GM12873 (cell line): ENCODE results near the gene ATP2B1.

Source experiments
- TF ChIP-seq, protein P1 (sequence below): IDR thresholded peaks from 2 replicates; pipeline ENCODE4 v1.5.1; 2012; ENCODE audit warnings: low read depth, mild to moderate bottlenecking, moderate library complexity, low read length, control low read depth; ENCODE audit not compliant: insufficient read depth; ENCODE audit errors: missing control alignments

Gene ATP2B1

DNA sequence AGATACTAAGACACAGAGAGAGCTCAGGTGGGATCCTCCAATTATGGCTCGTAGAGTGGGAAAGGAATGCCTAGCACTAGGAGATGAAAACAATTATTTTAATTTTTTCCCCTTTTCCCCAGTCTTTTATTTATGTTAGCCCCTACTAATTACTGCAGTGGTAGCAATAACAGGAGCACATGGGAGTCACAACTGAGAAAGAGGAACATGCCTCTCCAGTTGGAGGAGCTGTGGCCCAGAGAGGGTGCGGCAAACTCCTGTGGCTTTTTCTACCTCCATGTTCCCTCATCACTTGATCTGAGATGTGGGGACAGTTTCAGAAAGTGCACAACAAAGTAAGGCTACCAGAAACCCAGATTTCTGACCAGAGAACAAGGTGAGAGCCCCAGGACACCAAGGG is 156.9 kb downstream of the ATP2B1 start:
- TF ChIP-seq, protein P1, sequence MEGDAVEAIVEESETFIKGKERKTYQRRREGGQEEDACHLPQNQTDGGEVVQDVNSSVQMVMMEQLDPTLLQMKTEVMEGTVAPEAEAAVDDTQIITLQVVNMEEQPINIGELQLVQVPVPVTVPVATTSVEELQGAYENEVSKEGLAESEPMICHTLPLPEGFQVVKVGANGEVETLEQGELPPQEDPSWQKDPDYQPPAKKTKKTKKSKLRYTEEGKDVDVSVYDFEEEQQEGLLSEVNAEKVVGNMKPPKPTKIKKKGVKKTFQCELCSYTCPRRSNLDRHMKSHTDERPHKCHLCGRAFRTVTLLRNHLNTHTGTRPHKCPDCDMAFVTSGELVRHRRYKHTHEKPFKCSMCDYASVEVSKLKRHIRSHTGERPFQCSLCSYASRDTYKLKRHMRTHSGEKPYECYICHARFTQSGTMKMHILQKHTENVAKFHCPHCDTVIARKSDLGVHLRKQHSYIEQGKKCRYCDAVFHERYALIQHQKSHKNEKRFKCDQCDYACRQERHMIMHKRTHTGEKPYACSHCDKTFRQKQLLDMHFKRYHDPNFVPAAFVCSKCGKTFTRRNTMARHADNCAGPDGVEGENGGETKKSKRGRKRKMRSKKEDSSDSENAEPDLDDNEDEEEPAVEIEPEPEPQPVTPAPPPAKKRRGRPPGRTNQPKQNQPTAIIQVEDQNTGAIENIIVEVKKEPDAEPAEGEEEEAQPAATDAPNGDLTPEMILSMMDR: no peak

DNA sequence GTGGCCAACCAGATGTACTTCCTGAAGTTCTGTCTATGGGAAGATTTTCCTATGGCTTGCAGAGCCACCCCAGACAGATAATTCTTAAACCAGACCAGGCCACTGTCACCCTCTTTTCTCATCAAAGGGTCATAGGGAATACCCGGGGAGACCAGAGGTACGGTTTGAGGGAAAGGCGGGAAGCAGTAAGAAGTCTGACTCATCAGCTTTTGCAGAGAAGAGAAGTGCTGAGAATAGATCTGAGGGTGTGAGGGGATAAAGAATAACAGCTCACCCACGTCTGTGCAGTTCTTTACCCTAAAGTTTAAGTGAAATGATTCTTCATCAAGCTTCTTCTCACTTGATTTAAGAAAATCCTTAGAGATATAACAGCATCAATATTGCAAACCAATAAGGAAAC is 161.5 kb downstream of the ATP2B1 start:
- TF ChIP-seq, protein P1: no peak

DNA sequence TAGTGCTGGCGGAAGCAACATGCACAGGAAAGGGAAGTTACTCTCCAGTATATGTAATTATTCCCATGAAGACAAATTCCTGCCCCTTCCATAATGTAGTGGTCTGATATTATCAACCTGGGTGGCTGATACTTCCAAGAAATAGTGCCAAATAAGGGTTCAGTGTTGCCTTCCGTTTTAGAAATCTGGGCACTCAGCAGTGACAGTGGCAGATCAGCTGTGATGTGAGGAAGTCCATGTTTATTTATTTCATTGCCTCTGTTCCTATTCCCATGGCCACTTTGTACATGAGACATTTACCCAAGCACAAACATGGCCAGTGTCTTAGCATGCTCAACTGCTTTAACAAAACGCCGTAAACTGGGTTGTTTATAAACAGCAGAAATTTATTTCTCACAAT is 162.5 kb downstream of the ATP2B1 start:
- TF ChIP-seq, protein P1: no peak

DNA sequence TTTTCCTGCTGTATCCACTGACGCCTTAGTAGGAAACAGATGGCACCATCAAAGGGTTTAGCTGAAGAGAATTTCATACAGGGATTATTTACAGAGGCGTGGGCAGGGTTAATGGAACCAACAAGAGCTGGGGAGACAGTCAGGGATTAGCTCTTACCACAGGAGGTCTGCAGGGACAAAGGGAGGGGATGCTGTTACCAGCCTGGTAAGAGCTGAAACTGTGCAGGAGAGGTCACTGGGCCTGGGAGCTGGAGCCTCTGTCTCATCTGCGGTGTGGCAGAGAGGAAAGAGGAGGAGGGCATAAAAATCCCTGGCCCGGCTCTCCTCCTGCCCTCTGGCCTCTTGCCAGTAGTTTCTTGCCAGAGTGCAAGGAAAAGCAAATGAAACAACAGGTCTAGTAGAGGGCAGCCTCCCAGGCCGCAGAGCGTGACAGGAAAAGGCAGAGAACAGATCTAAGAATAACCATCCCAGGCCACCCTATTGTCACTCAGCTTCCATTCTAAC is 163.9 kb downstream of the ATP2B1 start:
- TF ChIP-seq, protein P1: no peak

DNA sequence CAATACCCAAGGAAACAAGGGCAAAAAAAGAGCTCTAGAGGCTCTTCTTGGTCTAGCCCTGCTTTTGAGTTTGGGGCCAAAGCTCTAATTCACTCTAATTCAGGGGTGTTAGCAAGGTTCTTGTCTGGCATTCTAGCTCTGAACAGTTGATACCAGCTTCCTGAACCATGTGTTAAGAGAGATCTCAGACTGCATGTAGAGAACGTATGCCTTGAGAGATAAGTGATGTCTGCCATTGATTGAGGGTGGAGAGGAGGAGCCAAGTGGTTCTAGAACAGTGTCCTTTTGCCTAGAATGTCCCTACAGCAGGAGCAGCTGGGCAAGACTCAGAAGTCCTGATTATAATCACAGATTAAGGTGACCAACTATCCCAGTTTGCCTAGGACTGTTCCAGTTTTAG is 164.6 kb downstream of the ATP2B1 start:
- TF ChIP-seq, protein P1: no peak

DNA sequence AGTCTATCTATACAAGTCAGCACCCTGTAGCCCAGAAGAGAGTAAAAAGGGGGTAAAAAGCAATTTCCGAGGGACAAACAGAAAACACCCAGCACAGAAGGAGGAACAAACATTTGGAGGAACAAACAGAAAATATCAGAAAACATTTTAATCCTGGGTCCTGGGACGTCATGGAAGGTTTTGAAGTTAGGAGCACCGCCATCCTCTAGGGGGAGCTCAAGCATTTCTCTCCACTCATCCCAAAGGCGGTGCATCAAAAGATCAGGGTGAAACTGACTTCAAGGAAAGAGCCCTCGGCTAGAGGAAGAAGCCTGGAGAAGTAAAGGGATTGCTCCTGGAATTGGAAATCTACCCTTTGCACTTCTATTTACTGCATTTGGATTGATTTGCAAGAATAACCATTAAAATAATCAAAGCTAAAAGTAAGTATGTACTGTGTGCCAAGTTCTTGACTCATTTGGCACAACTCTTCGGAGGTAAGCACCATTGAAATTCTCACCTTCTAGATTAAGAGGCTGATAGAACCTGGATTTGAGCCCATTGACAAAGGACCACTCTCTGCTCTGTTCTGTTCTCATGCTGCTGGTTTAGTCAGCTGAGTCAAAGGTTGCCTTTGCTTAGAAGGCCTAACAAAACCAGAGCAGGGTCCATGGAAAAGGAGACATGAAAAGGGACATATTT is 165.6 kb downstream of the ATP2B1 start:
- TF ChIP-seq, protein P1: peak; percentile 89

DNA sequence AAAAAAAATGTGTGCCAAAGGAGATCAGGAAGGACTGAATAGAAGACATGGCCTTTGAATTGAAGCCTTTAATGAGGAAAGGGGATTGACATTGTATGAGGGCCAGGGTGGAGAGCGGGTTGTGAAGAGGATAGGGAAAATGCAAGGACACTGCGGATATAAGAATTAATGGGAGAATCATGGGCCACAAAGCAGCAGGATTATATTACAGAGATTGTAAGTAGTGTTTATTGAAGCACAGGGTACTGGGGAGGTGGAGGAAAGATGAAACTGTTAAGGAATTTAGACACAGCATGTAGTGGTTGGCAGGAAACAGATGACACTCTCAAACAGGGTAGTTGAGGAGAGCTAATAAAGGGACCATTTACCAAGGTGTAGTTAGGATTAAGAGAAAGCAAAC is 166.4 kb downstream of the ATP2B1 start:
- TF ChIP-seq, protein P1: no peak
